GM13976 (cell line): ENCODE results near the gene SRSF4.

Experiments
- DNase-seq: peaks from one replicate; pipeline ENCODE4 v3.0.0; 2012; ENCODE audit warnings: low spot score
- in situ Hi-C: fragments of 300-500 bp; cut with MboI; formaldehyde crosslinking; loops from one replicate; pipeline ENCODE4 v1.12.0; 2022; ENCODE audit warnings: low sequenced_read_pairs, mixed read lengths, inconsistent platforms; ENCODE audit not compliant: unreplicated experiment
- TF ChIP-seq, protein P1 (sequence below): IDR thresholded peaks from 2 replicates; pipeline ENCODE4 v1.5.1; 2012; ENCODE audit warnings: borderline replicate concordance, mild to moderate bottlenecking; ENCODE audit not compliant: insufficient read depth; ENCODE audit errors: extremely low read depth, missing control alignments, control extremely low read depth

The SRSF4 gene

DNA sequence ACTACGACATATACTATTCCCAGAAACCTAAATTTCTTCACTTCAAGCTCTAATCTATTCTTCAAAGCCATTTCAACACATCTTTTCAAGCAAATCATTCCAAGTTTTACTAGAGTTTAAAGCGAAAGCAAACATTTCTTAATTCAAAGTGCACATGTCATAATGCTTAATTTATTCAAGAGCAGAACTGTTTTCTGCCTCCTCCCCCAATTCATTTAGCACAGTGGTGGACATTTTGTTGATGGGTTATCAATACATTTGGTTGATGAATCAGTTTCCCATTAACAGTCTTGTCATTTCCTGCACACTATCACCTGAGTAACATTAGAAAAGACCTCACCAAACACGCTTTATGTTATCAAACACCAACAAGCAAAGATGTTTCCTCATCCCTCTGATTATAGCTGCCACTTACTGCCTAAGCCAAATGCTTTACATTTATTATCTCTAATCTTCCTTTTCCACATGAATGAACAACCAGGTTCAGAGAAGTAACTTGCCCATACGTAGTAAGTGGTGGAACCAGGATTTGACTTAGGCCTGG lies 2.0 kb downstream of the SRSF4 start:
- no peak for DNase-seq
- in situ Hi-C loops: no loop called here
- TF ChIP-seq, protein P1, sequence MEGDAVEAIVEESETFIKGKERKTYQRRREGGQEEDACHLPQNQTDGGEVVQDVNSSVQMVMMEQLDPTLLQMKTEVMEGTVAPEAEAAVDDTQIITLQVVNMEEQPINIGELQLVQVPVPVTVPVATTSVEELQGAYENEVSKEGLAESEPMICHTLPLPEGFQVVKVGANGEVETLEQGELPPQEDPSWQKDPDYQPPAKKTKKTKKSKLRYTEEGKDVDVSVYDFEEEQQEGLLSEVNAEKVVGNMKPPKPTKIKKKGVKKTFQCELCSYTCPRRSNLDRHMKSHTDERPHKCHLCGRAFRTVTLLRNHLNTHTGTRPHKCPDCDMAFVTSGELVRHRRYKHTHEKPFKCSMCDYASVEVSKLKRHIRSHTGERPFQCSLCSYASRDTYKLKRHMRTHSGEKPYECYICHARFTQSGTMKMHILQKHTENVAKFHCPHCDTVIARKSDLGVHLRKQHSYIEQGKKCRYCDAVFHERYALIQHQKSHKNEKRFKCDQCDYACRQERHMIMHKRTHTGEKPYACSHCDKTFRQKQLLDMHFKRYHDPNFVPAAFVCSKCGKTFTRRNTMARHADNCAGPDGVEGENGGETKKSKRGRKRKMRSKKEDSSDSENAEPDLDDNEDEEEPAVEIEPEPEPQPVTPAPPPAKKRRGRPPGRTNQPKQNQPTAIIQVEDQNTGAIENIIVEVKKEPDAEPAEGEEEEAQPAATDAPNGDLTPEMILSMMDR: no peak

DNA sequence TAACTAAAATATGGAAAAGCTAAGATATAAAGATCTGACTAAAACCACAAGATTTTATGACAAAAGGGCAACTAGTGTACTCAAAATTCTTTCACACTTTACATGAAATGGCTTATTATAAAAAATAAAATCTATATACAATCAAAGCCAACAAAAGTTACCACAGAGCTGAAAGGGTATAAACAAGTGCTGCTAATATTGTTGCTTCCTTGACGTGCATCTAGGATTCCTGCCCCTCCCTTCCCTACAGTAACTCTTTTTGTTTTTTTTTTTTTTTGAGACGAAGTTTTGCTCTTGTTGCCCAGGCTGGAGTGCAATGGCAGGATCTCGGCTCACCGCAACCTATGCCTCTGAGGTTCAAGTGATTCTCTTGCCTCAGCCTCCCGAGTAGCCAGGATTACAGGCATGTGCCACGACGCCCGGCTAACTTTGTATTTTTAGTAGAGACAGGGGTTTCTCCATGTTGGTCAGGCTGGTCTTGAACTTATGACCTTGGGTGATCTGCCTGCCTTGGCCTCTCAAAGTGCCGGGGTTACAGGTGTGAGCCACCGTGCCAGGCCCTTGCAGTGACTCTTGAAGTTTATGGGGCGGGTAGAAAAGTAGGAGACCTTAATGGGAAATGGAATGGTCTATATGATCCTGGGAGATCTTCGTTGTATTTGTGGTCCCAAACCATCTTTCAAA lies 4.5 kb downstream of the SRSF4 start:
- no peak for DNase-seq
- in situ Hi-C loops: no loop called here
- TF ChIP-seq, protein P1: no peak

DNA sequence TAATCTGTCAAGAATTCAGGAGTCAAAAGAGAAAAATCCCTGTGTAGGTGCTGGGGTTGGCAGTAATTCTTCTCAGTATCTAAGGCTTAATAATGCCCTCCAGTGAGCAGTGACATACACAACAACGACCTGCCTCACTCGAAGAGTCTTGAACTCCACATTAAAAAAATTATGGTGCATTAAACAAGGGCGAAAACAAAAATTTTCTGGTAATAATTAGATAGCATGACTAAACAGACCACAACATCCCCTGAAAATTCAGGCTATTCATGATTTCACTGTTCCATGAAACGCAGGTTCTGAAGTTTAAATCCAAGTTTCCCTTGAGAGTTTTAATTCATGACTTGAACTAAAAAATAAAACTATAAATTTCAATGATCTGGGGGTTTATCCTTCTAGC lies 5.1 kb downstream of the SRSF4 start:
- TF ChIP-seq, protein P1: no peak
- in situ Hi-C loops: no loop called here
- DNase-seq: no peak

DNA sequence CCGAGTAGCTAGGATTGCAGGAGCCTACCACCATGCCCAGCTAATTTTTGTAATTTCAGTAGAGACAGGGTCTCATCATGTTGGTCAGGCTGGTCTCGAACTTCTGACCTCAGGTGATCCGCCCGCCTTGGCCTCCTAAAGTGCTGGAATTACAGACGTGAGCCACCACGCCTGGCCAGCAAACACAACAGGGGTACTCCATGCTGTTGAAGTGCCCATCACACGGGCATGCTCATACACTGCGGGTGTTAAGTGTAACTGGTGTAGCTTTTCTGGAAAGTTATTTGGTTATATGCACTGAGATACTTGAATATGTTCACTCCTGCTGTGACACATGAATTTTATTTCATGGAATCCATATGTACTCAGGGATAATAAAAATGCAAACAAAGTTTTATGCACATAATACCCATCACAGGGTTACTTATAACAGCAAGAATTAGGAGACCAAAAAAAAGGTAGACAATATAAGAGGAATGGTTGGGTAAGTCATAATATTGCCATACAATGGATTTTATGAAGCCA lies 9.2 kb downstream of the SRSF4 start:
- TF ChIP-seq, protein P1: no peak
- in situ Hi-C loops: no loop called here
- DNase-seq: no peak

DNA sequence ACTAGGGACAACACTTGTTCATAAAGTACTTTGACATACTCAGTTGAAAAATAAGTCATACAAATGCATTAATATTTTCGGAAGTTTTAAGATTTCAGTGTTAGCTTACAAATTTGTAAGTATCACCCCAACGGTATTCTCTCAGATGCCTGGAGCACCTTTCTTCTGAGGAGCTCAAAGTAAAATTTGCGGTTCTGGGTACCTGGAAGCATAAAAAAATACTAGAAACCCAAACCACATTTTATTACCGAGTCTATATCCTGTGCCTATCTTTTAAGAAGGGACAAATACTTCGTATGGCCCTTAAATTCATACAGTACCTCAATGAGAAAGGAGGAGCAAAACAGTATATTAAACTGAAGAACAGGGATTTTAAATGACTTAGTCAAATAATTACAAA lies 10.2 kb downstream of the SRSF4 start:
- TF ChIP-seq, protein P1: no peak
- no peak for DNase-seq
- in situ Hi-C loops: no loop called here

DNA sequence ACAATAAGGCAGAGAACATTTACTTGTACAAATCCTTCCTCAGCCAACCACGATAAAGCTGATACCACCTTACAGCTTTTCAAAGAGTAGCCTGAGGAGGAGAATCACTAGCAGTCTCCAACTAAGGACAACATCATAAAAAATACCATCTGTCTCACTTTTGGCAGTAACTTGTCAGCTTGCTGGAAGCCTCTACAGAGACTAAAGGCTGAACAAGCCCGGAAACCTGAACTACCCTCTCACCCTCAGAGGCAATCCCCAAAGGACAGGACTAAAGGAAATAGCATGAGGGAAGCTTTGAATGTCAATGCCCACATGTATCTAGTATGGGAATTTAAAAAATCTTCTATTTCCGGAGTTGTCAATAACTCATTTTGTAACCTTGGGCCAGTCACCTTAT lies 10.6 kb downstream of the SRSF4 start:
- TF ChIP-seq, protein P1: no peak
- in situ Hi-C loops: no loop called here
- DNase-seq: no peak
